ENCODE data around the gene SH2D3C.
"Not testable (repeated sequence)": the region's sequence is repeated elsewhere in the genome, so short reads cannot be mapped to it uniquely, and the experiment has no call there.

SH2D3C gene

DNA sequence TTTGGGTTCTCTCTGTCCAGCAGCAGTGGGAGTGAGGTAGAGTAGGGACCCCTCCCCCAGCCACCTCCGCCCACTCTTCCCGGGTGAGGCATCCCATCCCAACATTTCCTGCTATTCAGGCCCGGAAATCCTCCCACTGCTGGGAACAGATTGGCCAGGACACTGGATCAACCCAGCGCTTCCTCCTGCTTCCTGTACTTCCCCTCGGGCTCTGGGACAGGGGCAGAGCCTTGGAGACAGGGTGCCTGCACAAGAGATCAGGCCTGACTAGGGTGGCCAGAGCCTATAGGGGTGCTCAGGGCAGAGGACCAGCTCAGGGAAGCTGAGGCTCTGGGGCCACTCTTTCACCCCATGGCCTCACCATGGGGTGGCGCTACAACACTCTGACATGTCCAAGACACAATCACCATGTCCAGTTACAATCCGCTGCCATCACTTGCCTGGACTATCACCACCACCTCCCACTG lies 14.5 kb downstream of the SH2D3C start:
- DNase-seq, result no peak

DNA sequence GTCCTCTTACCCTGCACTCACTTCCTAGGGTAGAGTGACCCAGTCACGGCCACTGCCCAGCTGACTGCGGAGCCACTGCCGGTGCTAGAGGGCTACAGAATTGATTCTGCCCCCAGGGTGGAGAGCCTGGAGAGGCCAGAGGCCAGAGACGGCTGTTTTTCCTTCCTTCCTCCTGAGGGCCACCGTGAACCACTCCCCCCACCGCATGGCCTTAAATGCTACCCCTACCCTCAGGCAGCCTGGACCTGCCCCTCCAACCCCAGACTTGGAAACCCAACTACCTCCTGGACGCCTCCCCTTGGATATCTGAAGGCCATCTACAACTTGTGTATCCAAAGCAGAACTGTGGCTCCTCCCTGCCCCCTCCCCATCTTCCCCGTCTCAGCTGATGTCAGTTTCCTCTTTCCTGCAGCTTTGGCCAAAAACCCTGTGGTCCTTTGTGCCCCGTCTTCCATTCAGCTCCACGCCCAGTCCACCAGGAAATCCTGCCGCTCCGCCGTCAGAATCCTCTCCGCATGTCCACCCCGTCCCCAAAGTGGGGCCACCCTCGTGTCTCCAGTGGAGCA lies 16.3 kb downstream of the SH2D3C start:
- DNase-seq, result no peak

- no peak for DNase-seq
Measured at GRCh38 chr9:127761491-127761956, 16.9 kb downstream of the SH2D3C start.

DNA sequence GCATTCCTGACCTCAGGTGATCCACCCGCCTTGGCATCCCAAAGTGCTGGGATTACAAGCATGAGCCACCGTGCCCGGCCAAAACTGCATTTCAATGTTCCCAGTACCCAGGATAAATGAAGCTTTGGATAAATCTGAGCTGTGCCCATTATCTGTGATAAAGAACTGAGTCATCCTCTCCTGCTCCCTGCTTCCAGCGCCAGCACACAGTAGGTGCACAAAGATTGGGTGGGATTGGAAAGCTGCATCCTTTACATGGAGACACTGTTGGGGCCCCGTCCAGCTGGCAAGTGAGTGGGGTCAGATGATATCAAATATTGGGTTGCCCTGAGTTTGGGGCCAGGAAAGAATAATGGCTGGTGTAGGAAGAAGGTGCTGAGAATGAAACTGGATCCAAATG lies 17.4 kb downstream of the SH2D3C start:
- no peak for DNase-seq

DNA sequence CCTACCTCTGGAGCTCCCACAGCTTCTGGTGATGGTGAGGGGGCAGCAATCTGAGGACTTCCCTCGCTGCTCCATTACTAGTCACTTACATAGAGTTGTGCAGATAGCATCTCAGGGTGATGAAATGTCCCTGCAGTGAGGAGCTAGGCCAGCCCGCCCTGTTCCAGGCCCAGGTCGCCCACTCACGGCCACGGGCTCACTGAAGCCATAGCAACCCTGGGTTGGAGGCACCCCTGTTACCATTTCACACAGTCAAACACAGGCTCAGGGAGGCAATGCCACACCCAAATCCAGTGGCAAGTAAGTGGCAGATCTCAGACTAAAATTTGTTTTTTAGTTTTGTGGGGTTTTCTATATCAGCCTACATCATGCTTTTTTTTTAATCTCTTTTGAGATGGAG lies 19.6 kb downstream of the SH2D3C start:
- DNase-seq, result no peak

DNA sequence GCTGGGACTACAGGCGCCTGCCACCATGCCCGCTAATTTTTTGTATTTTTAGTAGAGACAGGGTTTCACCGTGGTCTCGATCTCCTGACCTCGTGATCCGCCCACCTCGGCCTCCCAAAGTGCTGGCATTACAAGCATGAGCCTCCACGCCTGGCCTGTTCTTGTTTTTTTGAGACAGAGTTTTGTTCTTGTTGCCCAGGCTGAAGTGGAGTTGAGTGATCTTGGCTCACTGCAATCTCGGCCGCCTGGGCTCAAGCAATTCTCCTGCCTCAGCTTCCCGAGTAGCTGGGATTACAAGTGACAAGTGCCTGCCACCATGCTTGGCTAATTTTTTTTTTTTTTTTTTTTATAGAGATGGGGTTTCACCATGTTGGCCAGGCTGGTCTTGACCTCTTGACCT lies 21.7 kb downstream of the SH2D3C start:
- not testable (repeated sequence) for DNase-seq

DNA sequence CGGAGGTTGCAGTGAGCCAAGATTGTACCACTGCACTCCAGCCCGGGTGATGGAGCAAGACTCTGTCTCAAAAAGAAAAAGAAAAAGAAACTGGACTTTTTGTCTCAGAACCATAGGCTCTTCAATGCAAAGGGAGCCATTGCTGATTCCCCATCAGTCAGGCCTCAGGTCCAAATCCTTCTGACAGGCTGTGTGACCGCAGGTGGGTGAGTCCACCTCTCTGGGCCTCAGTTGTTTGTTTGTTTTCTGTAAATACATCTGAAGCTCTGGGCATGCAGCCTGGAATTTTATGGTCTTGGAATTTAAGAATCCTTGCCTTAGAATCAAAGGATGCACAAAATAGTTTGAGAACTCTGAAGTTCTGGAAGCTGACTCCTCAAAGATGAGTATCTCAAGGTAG lies 22.2 kb downstream of the SH2D3C start:
- DNase-seq, result no peak

GRCh38 chr9:127755061-127756060 lies 23.1 kb downstream of the SH2D3C start:
- no peak for DNase-seq

DNA sequence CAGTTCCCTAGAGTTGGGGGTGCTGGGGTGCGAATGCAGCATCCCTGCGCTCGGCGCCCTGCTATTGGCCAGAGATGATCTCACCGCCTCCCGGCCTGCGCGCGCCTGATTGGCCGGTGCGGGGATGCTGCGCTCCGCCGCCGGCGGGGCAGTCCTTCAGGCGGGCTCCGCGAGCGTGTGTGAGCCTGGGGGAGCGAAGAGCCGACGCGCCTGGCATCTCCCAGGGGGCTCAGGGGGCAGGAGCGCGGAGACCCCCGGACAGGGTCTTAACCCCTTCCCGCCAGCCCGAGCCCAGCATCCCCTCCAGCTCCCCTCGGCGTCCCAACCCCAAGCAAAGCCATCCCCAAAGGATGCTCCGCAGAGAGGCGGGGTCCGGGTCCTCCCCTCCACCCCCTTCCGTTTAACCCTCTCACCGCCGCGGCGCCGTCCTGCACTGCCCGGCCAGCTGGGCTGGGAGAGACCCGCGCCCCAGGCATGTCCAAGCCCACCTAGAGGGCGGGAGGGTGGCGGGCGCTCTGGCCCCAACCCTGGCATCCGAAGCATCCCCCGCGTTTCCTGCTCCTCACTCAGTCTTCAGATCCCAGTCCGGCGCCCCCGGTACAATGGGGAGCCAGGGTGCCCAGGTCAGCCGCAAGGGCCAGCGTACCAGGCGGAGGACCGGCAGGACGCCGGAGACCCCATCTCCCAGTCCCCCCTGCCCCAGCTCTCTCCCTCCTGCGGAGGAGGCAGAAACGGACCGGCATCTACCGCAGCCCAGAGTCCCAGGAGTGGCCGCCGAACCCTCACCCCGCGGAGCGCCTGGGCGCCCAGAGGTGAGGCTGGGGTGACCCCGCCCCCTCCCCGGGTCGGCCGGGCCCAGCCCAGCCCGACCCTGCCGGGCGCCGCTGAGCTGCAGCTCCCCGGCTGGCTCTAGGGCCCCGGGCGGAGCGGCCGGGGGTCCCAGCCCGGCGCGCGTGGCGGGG lies 24.1 kb downstream of the SH2D3C start:
- no peak for DNase-seq

- no peak for DNase-seq
Measured at GRCh38 chr9:127753622-127754021, 24.8 kb downstream of the SH2D3C start.

- no peak for DNase-seq
Measured at GRCh38 chr9:127753148-127753547, 25.3 kb downstream of the SH2D3C start.

- no peak for DNase-seq
Measured at GRCh38 chr9:127751269-127752054, 27.0 kb downstream of the SH2D3C start.

DNA sequence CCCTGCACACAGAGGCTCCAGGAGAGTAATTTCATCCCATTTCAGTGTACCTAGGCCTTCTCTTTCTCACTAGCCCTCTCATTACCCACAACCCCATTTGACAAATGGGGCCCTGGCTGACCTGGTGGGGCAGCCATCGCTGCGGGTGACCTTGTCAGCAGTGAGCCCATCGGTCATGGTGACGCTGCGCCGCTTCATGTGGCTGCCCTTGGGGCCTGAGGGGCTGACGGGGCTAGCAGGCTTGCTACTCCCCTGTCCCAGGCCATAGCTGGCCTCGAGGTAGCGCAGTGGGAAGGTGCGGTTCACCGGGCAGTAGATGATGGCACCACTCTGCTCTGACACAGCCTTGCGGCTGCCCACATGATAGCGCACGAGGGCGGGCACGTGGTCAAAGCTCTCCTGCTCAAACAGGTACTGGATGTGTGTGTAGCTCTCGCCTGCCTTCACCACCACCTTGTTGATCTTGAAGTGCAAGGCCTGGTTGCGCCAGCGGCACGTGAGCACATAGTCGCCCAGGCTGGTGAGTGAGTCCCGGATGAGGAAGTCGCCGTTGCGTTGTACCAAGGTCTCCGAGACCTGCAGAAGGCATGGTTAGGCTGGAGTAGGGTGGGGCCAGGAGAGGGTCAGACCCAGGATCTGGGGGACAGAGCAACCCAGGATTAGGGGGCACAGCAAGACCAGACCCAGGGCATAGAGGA lies 29.2 kb downstream of the SH2D3C start:
- DNase-seq, result no peak

GRCh38 chr9:127746959-127747569 lies 31.4 kb downstream of the SH2D3C start:
- no peak for DNase-seq

DNA sequence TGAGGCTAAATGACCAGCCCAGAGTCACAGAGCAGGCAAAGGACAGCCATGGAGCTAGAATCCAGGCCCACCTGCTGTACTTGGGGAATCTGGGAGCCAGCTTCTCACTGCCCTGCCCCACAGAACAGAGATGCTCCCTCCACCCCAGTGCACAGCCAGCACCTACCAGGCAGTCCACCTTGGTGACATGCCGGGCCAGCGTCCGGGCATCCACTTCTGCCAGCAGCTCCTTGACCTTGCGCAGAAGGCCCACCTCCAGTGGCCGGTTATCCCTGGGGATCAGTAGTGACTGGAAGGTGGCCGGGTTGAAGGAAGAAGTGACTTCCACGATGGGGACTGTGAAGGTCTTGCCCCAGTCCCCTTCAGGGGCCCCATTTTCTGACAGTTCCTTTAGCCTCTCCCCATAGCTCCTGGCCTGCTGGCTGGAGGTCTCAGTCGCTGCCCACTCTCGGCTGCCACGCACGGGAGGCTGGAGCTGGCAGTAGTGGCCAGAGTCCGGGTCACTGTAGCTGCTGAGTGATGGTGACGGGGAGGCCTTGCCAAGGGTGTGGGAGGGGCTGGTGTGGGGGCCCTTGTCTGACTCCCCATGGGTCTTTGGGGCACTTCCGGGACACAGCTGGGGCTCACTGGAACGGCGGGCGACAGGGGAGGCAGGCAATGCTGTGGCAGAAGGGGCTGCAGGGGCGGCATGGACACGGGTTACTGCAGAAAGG lies 33.9 kb downstream of the SH2D3C start:
- DNase-seq, result no peak

DNA sequence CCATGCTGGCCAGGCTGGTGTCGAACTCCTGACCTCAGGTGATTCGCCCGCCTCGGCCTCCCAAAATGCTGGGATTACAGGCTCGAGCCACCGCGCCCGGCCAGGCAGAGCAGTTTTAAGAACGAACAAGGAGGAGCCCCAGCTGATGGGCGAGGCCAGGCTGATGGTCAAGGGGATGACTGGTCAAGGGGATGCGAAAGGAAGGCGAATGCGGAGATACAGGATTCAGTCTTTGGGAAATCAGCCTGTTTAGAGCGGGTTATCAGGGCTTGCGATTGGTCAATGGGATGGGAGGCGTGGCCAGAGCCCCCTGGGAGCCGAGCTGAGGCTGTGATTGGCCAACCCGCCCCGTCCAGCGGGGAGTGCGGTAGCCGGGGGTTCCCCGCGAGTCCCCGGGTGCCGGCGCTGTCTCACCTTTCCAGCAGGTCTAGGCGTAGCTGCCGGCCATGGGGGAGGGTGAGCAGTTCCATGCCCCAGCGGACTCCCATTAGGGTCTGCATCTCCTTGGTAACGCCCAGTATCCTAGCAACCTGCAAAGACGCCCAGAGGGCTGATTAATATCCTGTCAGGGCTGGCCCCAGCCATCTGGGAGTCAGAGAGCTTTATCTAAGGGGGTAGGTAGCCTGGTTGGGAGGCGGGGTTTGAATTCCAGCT lies 35.9 kb downstream of the SH2D3C start:
- DNase-seq, result no peak

DNA sequence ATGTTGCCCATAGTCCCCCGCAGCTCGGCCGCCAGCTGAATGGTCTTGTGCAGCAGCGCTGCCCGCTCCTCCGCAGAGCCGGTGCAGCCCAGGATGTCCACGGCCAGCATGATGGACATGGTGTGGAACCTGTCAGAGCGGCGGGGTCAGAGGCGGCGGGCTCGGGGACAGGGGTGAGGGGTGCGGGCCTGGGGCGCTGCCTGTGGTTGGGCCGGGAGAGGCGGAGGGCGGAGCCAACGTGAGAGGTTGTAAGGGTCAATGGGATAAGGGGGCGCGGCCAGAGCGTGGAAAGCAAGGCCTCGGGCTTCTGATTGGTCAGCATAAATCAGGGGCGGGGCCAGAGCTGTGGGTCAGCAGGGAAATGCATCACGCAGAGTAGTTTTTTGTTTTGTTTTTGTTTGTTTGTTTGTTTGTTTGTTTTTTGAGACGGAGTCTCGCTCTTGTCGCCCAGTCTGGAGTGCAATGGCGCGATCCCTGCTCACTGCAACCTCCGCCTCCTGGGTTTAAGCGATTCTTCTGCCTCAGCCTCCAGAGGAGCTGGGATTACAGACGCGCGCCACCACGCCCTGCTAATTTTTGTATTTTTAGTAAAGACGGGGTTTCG lies 36.5 kb downstream of the SH2D3C start:
- DNase-seq, result no peak

DNA sequence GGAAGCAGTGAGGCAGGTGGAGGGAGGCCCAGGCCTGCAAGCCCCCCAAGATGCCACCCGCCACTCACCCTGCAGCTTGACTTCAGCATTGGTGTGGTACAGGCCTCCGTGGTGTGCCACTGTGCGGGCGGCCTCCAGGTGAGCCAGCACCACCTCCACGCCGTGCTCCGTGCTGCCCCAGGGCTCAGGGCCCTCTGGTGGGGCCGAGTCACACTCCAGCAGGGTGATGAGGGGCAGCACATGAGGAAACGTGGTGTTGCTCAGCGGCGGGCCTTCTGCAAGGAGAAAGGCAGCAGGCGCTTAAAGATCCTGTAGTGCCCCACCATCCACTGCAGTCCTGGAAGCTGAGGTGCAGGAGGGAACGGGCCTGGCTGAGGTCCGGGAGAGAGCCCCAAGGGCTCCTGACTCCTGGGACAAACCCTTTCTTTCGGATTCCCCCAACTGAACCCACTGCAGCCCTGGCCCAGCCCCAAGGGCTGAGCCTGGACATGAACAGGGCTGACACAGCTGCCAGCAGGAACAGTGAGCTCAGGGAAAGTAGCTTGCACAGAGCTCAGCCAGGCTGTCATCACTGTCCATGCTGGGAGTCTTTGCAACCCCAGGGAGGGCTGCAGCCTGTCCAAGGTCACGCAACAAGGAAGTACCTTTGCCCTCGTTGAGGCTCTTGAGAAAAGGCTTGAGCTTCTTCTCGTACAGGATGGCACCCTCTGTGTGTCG lies 38.7 kb downstream of the SH2D3C start:
- DNase-seq, result no peak

DNA sequence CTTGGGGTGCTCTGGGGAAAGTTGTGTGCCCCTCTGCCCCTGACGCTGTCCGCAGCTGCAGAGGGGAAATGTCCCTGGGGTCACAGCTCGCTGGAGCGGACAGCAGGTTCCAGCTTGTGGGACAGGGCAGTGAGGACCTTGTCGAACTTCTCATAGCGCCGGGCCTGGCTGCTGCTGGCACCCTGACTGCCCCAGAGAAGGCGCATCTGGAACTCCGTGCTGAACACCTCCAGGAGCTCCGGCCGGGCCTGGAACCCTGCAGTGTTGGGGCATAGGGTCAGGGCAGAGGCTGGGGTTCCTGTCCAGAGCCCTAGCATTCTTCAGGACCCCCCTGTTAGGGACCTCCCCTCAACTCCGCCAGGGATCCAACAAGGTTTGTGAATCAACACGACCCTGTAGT lies 39.8 kb downstream of the SH2D3C start:
- DNase-seq, result no peak

Measured in GF-D8 (cell line).